HCT116 (cell line): ENCODE results near the gene PLEKHA4. TPM values are rescaled to one million over a fixed set of nuclear protein-coding genes. Genes with fewer than 3 reads are reported as not detected.

Experiments
- ATAC-seq: fragments of 200-7000 bp; cut with Tn5 transposase; 2 replicates; pipeline ENCODE4 v1.9.1; 2020; ENCODE audit warnings: mild to moderate bottlenecking, moderate library complexity
- BruUV-seq: library from RNA; stranded (reverse); fragments of 400-500 nt; replicated peaks from 2 replicates; lab custom pipeline; 2021; lab: Mats Ljungman, UMichigan
- CTCF ChIA-PET: fragments of 300-600 bp; sonication (Branson Sonifier 250); formaldehyde crosslinking; loops from one replicate; lab custom pipeline; 2021; ENCODE audit warnings: antibody characterized with exemption; lab: Charles Lee
- POLR2A ChIA-PET: fragments of 300-600, 350-600 bp; sonication (Branson Sonifier 250); formaldehyde crosslinking; loops from one replicate; lab custom pipeline; 2021; ENCODE audit warnings: antibody characterized with exemption; lab: Charles Lee
- RAD21 ChIA-PET, 2 experiments: fragments of 300-600 bp; sonication (Branson Sonifier 250); formaldehyde crosslinking; loops; one replicate each; lab custom pipeline; 2023; ENCODE audit warnings: low total read pairs in 2 of 2; ENCODE audit not compliant: uncharacterized antibody in 2 of 2, unreplicated experiment in 2 of 2, low non-redundant PET in 1 of 2; lab: Charles Lee
- DNase-seq: peaks from one replicate; pipeline ENCODE4 v3.0.0-alpha.2; 2010; ENCODE audit warnings: low read depth, low spot score
- H2AFZ ChIP-seq: fragments of 200-600 bp; shearing (Covaris generic), sonication (generic); 2 replicates; pipeline ENCODE4 v1.6.1; 2017; ENCODE audit warnings: low read depth, mixed run types, mixed read lengths, antibody characterized with exemption, low read length; ENCODE audit not compliant: poor library complexity, severe bottlenecking
- H3K27ac ChIP-seq: 2 replicates; pipeline ENCODE4 v1.5.1; 2012; ENCODE audit warnings: low read depth, low read length
- H3K27me3 ChIP-seq: fragments of 200-600 bp; sonication (generic); 2 replicates; pipeline ENCODE4 v1.6.1; 2016; ENCODE audit warnings: mixed run types, low read length, mixed read lengths; ENCODE audit not compliant: insufficient read depth
- H3K36me3 ChIP-seq, 2 experiments: fragments of 200-500 bp in 1 of 2; fragments of 200-600 bp in 1 of 2; sonication (Bioruptor generic) in 1 of 2; sonication (generic) in 1 of 2; 2 replicates each; pipeline versions ENCODE4 v1.5.1 to v1.6.1; 2014 to 2016; ENCODE audit warnings: low read length in 2 of 2, inconsistent platforms in 1 of 2, mixed read lengths in 1 of 2, mixed run types in 1 of 2; ENCODE audit not compliant: insufficient read depth in 2 of 2, control insufficient read depth in 1 of 2
- H3K4me1 ChIP-seq, 2 experiments: fragments of 200-600 bp in 1 of 2; sonication (generic) in 1 of 2; 2 replicates each; pipeline versions ENCODE4 v1.5.1 to v1.6.1; 2012 to 2017; ENCODE audit warnings: low read length in 2 of 2, inconsistent platforms in 1 of 2, mild to moderate bottlenecking in 1 of 2, mixed read lengths in 1 of 2, mixed run types in 1 of 2, moderate library complexity in 1 of 2; ENCODE audit not compliant: insufficient read depth in 2 of 2, control insufficient read depth in 1 of 2
- H3K4me2 ChIP-seq: fragments of 200-600 bp; sonication (generic); 2 replicates; pipeline ENCODE4 v1.6.1; 2017; ENCODE audit warnings: mixed run types, low read length, mixed read lengths
- H3K4me3 ChIP-seq, 2 experiments: fragments of 200-600 bp in 1 of 2; sonication (generic) in 1 of 2; replicated peaks in 1 of 2; 2 replicates each; pipeline ENCODE4 v1.5.1; 2011 to 2016; ENCODE audit warnings: low read length in 2 of 2, control low read depth in 1 of 2, low read depth in 1 of 2, mild to moderate bottlenecking in 1 of 2, mixed read lengths in 1 of 2, mixed run types in 1 of 2
- H3K79me2 ChIP-seq: fragments of 200-600 bp; sonication (generic); 2 replicates; pipeline ENCODE4 v1.6.1; 2017; ENCODE audit warnings: mild to moderate bottlenecking, mixed run types, low read length, moderate library complexity, mixed read lengths; ENCODE audit not compliant: insufficient read depth
- H3K9ac ChIP-seq: fragments of 200-600 bp; sonication (generic); 2 replicates; pipeline ENCODE4 v1.6.1; 2016; ENCODE audit warnings: low read length, mixed read lengths
- H3K9me2 ChIP-seq: fragments of 200-600 bp; sonication (generic), shearing (Covaris generic); 2 replicates; pipeline ENCODE4 v1.6.1; 2017; ENCODE audit warnings: mixed run types, mild to moderate bottlenecking, moderate library complexity; ENCODE audit not compliant: insufficient read depth
- H3K9me3 ChIP-seq, 2 experiments: fragments of 200-500 bp in 1 of 2; fragments of 200-600 bp in 1 of 2; sonication (Bioruptor generic) in 1 of 2; sonication (generic) in 1 of 2; 2 replicates each; pipeline ENCODE4 v1.6.1; 2014 to 2017; ENCODE audit warnings: low read length in 2 of 2, mixed read lengths in 2 of 2, inconsistent platforms in 1 of 2, low read depth in 1 of 2, mild to moderate bottlenecking in 1 of 2, mixed run types in 1 of 2, moderate library complexity in 1 of 2; ENCODE audit not compliant: control insufficient read depth in 1 of 2, insufficient read depth in 1 of 2
- H4K20me1 ChIP-seq: fragments of 200-600 bp; sonication (generic), shearing (Covaris generic); 2 replicates; pipeline ENCODE4 v1.6.1; 2017; ENCODE audit warnings: mixed run types, mild to moderate bottlenecking, moderate library complexity; ENCODE audit not compliant: insufficient read depth
- ATF3 ChIP-seq: IDR thresholded peaks from 2 replicates; pipeline ENCODE4 v1.6.1; 2012
- CEBPB ChIP-seq: IDR thresholded peaks from 2 replicates; pipeline ENCODE4 v1.6.1; 2012; ENCODE audit warnings: low read depth
- FOSL1 ChIP-seq: IDR thresholded peaks from 2 replicates; pipeline ENCODE4 v1.6.1; 2012; ENCODE audit warnings: low read depth
- JUND ChIP-seq: IDR thresholded peaks from 2 replicates; pipeline ENCODE4 v1.6.1; 2012
- MAX ChIP-seq: IDR thresholded peaks from 2 replicates; pipeline ENCODE4 v1.6.1; 2012
- POLR2A ChIP-seq: IDR thresholded peaks from 2 replicates; pipeline ENCODE4 v1.7.0; 2011; ENCODE audit warnings: borderline replicate concordance; ENCODE audit not compliant: insufficient read depth, insufficient read length; ENCODE audit errors: extremely low read depth
- SIN3A ChIP-seq: IDR thresholded peaks from 2 replicates; pipeline ENCODE4 v1.6.1; 2012; ENCODE audit warnings: low read depth
- SP1 ChIP-seq: IDR thresholded peaks from 2 replicates; pipeline ENCODE4 v1.6.1; 2012; ENCODE audit warnings: low read depth
- SRF ChIP-seq: IDR thresholded peaks from 2 replicates; pipeline ENCODE4 v1.6.1; 2012; ENCODE audit warnings: low read depth
- ZBTB33 ChIP-seq: IDR thresholded peaks from 2 replicates; pipeline ENCODE4 v1.6.1; 2011; ENCODE audit warnings: mild to moderate bottlenecking, low read length, moderate library complexity; ENCODE audit not compliant: insufficient replicate concordance; ENCODE audit errors: extremely low read depth
- ZFX ChIP-seq: fragments of 450-650 bp; IDR thresholded peaks from 2 replicates; pipeline ENCODE4 v1.6.1; 2017
- intact Hi-C: fragments of 100-400 bp; cut with micrococcal nuclease; formaldehyde crosslinking; loops from 2 replicates; pipeline ENCODE4 v1.10.0; 2022
- total RNA-seq: library from RNA; stranded (reverse); gene quantifications from one replicate; pipeline ENCODE4 v1.2.1, GENCODE V29; 2021; ENCODE audit not compliant: unreplicated experiment

Gene PLEKHA4
- total RNA-seq, 1 experiment from 2014 or later: 20.4 TPM

GRCh38 chr19:48842789-48843162 is 25.6 kb downstream of the PLEKHA4 start (continued):
- TF ChIP-seq ZBTB33: no peak
- TF ChIP-seq, all 23 proteins: peak for 2

GRCh38 chr19:48841571-48841970 is 26.8 kb downstream of the PLEKHA4 start:
- Histone ChIP-seq H3K36me3 (0 out of 4 replicates have a peak, but pooled peaks cover 0 to 4% of the 10 kb centered on the region in 2 experiments), H3K9ac (no peak overlapping the region), H3K9me3 (no peaks in the 10 kb centered on the region), H4K20me1 (no peaks in the 10 kb centered on the region), H2AFZ (no peak overlapping the region), H3K27me3 (no peaks in the 10 kb centered on the region), H3K4me1 (peaks cover 0 to 14% of the 10 kb centered on the region in 2 experiments; a peak in 3 of 4 replicates), H3K27ac (no peak overlapping the region), H3K79me2 (no peaks in the 10 kb centered on the region), H3K4me3 (no peak overlapping the region), H3K4me2 (no peak overlapping the region), H3K9me2 (no peaks in the 10 kb centered on the region)
- TF ChIP-seq POLR2A (no peak), JUND (no peak), SRF (no peak), SIN3A (no peak), MAX (no peak), ATF3 (no peak), ZFX (no peak), CEBPB (no peak), SP1 (no peak), FOSL1 (no peak)
- DNase-seq: no peak
- ChIA-PET POLR2A (interaction anchor here (1.1 to 1.9 kb wide), 2 partner anchors 30 to 60 kb away, joined by 3 to 5 read pairs; partner anchors contain the start of gene PPP1R15A), CTCF (interaction anchor here (1.8 to 4.4 kb wide), 6 partner anchors 10 to 196 kb away, joined by 6 to 49 read pairs (median 16); partner anchors contain the start of gene CA11), RAD21 (interaction anchor here in 1 of 2 experiments (1.9 kb wide), 1 partner anchor 46 kb away, joined by 6 read pairs; no protein-coding TSS in a partner anchor)
- BruUV-seq: no TSS peak
- no peak for ATAC-seq
- intact Hi-C loops: no loop called here
